ENCODE data around the gene PKP4. TPM values are rescaled to one million over a fixed set of nuclear protein-coding genes. Genes with fewer than 3 reads are reported as not detected.

Gene PKP4
- total RNA-seq, 1 donor: 47.4 TPM

GRCh38 chr2:158671360-158672245, 214.9 kb downstream of the PKP4 start:
- TF ChIP-seq CTCF (IDR thresholded peaks at IDR 0.05; ENCODE audit: extremely low read depth, low read depth, low read length): no peak
- H3K36me3 ChIP-seq (ENCODE audit: insufficient read depth, low read length): peaks cover 49% of the 10 kb centered on the region

GRCh38 chr2:158676295-158676694, 219.5 kb downstream of the PKP4 start:
- DNase-seq (ENCODE audit: insufficient read length, low spot score, missing footprints): no peak
- no peaks in the 10 kb centered on the region for H3K9me3 ChIP-seq (ENCODE audit: low read depth, low read length)
- no peak overlapping the region for H3K27ac ChIP-seq (ENCODE audit: low read depth, low read length)
- no peaks in the 10 kb centered on the region for H3K79me2 ChIP-seq (ENCODE audit: insufficient read depth, low read length)
- no peaks in the 10 kb centered on the region for H3K4me1 ChIP-seq (ENCODE audit: insufficient read depth, low read length)
- peaks cover 35% of the 10 kb centered on the region for H3K36me3 ChIP-seq (ENCODE audit: insufficient read depth, low read length)
- no peak overlapping the region for H2AFZ ChIP-seq (ENCODE audit: low read length)
- H3K4me3 ChIP-seq (ENCODE audit: insufficient read depth, low read length): no peak overlapping the region
- no peaks in the 10 kb centered on the region for H3K27me3 ChIP-seq (ENCODE audit: insufficient read depth, low read length)
- no peak for TF ChIP-seq CTCF (IDR thresholded peaks at IDR 0.05; ENCODE audit: extremely low read depth, low read depth, low read length)
- no peaks in the 10 kb centered on the region for H4K20me1 ChIP-seq (ENCODE audit: insufficient read depth, low read length)
- H3K4me2 ChIP-seq (ENCODE audit: insufficient read depth, low read length): no peak overlapping the region

More at GRCh38 chr2:158671360-158672245, 214.9 kb downstream of the PKP4 start:
- DNase-seq (ENCODE audit: insufficient read length, low spot score, missing footprints): no peak
- H3K79me2 ChIP-seq (ENCODE audit: insufficient read depth, low read length): no peaks in the 10 kb centered on the region
- H3K4me1 ChIP-seq (ENCODE audit: insufficient read depth, low read length): peaks cover 19% of the 10 kb centered on the region
- no peak overlapping the region for H3K4me2 ChIP-seq (ENCODE audit: insufficient read depth, low read length)
- no peaks in the 10 kb centered on the region for H3K9me3 ChIP-seq (ENCODE audit: low read depth, low read length)
- H3K27ac ChIP-seq (ENCODE audit: low read depth, low read length): no peak overlapping the region
- peaks cover 5% of the 10 kb centered on the region for H4K20me1 ChIP-seq (ENCODE audit: insufficient read depth, low read length)
- no peaks in the 10 kb centered on the region for H3K27me3 ChIP-seq (ENCODE audit: insufficient read depth, low read length)
- H3K4me3 ChIP-seq (ENCODE audit: insufficient read depth, low read length): no peak overlapping the region
- no peak overlapping the region for H2AFZ ChIP-seq (ENCODE audit: low read length)

GRCh38 chr2:158676696-158677095, 219.9 kb downstream of the PKP4 start:
- H3K27me3 ChIP-seq (ENCODE audit: insufficient read depth, low read length): no peaks in the 10 kb centered on the region
- no peak overlapping the region for H3K4me3 ChIP-seq (ENCODE audit: insufficient read depth, low read length)
- no peak overlapping the region for H3K4me2 ChIP-seq (ENCODE audit: insufficient read depth, low read length)
- no peak for DNase-seq (ENCODE audit: insufficient read length, low spot score, missing footprints)
- H3K9me3 ChIP-seq (ENCODE audit: low read depth, low read length): no peaks in the 10 kb centered on the region
- H4K20me1 ChIP-seq (ENCODE audit: insufficient read depth, low read length): no peaks in the 10 kb centered on the region
- no peak for TF ChIP-seq CTCF (IDR thresholded peaks at IDR 0.05; ENCODE audit: extremely low read depth, low read depth, low read length)
- H2AFZ ChIP-seq (ENCODE audit: low read length): no peak overlapping the region
- H3K79me2 ChIP-seq (ENCODE audit: insufficient read depth, low read length): no peaks in the 10 kb centered on the region
- H3K4me1 ChIP-seq (ENCODE audit: insufficient read depth, low read length): no peaks in the 10 kb centered on the region
- H3K27ac ChIP-seq (ENCODE audit: low read depth, low read length): no peak overlapping the region
- peaks cover 35% of the 10 kb centered on the region for H3K36me3 ChIP-seq (ENCODE audit: insufficient read depth, low read length)

GRCh38 chr2:158677542-158677941, 220.8 kb downstream of the PKP4 start:
- Histone ChIP-seq H3K4me3 (ENCODE audit: insufficient read depth, low read length) (no peak overlapping the region), H3K79me2 (ENCODE audit: insufficient read depth, low read length) (no peaks in the 10 kb centered on the region), H3K9me3 (ENCODE audit: low read depth, low read length) (no peaks in the 10 kb centered on the region), H3K27ac (ENCODE audit: low read depth, low read length) (no peak overlapping the region), H3K36me3 (ENCODE audit: insufficient read depth, low read length) (peaks cover 35% of the 10 kb centered on the region), H4K20me1 (ENCODE audit: insufficient read depth, low read length) (no peaks in the 10 kb centered on the region), H3K27me3 (ENCODE audit: insufficient read depth, low read length) (no peaks in the 10 kb centered on the region), H2AFZ (ENCODE audit: low read length) (no peak overlapping the region), H3K4me1 (ENCODE audit: insufficient read depth, low read length) (no peaks in the 10 kb centered on the region), H3K4me2 (ENCODE audit: insufficient read depth, low read length) (no peak overlapping the region)
- TF ChIP-seq CTCF (IDR thresholded peaks at IDR 0.05; ENCODE audit: extremely low read depth, low read depth, low read length): no peak
- no peak for DNase-seq (ENCODE audit: insufficient read length, low spot score, missing footprints)

All from osteoblast (primary cell).